ENCODE measurements around the gene CHCHD6.

CHCHD6 gene

DNA sequence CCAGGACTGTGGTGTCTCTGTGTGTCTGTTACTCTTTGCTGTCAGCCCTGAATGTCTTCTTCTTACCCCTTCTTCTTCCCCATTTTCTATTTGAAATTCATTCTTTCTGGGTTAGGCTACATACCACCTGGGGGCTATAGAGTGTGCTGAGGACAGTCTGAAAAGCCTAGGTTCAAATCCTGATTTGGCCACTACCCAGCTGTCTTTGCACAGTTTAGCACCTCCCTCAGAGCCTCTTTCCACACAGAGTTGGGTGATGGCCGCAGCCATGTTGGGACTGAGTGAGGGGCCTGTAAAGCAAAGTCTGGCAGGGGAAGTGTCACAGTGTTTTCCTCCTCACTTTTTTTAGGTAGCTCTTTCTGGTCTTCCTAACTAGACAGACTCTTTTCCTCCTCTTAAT lies 113.7 kb downstream of the CHCHD6 start:
- DNase-seq (ENCODE audit: low read depth in 2 of 2, low spot score in 1 of 2), result no peak

DNA sequence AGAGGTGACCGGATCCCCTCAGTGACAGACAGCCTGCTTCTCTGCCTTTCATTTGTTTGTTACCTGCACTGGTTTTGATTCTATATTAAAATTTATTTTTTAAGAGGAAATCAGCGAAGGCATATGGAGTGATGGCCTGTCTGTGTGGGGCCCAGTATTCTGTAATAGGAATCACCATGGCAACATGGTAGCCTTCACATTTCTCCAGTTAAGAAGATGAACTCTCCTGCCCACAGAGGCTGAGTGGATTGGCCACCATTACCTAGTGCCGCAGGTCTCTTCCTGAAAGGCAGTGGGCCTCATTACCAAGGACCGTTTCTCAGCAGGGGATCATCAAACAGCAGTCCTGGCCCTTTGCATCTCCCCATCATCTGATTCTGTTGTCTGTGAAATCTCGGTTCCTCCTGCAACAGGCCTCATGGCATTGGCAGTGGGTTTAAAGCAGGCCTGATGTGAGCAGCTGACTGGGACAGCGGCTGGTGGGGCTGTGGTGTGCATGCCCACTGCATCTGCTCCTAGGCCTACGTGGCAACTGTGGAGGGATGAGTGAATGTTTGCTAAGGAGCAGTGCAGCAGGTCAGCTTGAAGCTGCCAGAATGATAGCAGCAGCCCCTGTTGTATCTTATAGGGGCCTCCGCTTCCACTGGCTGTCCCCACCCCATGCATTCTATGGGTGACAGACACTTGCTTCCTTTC lies 114.5 kb downstream of the CHCHD6 start:
- no peak for DNase-seq (ENCODE audit: low read depth in 2 of 2, low spot score in 1 of 2)

DNA sequence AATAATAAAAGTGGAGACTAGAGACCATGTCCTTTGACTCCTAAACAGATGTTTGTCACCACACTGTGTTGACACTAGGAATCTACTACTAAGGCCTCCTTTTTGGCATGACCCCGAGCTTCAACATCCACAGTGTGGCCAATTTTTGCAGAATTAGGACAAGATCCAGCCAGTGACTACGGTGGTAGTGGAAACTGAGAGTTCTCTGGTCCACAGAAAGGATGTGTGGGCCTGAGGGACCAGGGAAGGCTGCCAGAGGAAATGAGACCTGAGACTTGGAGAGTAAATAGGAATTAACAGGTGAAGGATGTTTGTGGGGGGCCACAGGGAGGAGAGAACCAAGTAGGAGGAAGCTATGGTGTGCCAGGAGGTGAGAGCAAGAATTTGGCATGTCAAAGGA lies 122.7 kb downstream of the CHCHD6 start:
- no peak for DNase-seq (ENCODE audit: low read depth in 2 of 2, low spot score in 1 of 2)

DNA sequence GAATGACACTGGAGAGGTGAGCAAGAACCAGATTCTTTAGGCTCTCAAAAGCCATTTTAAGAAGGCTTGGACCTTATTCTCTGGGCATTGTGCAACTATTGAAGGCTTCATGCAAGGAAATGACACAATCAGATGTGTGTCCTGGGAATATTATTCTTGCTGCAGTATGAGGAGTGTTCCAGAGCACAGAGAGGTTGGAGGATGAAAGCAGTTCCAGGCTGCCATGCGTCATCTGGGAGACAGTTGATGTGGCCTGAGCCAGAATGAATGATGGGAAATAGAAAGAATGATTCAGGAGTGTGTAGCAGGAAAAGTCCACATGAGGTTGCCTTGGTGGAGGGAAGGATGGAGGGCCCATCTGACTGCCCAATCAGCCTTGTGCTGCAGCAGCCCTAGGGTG lies 123.1 kb downstream of the CHCHD6 start:
- DNase-seq (ENCODE audit: low read depth in 2 of 2, low spot score in 1 of 2), result no peak

DNA sequence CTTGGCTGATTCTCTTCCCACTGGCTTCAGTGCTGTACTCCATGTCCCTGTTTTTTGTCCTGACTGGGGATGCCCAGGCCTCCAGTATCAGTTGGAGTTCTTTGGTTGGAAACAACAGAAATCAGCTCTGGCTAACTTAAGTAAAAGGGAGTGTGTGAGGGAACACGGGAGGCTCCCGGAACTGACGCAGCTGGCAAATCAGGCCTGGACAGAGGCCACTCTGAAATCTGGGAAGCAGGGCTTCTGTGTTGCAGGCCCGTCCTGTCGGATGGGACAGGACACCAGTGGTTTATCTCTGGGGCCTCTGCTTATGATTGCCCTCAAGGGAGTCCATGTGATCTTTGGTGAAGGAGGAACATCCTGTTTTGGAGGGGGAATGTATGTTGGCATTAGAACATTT lies 124.3 kb downstream of the CHCHD6 start:
- no peak for DNase-seq (ENCODE audit: low read depth in 2 of 2, low spot score in 1 of 2)

DNA sequence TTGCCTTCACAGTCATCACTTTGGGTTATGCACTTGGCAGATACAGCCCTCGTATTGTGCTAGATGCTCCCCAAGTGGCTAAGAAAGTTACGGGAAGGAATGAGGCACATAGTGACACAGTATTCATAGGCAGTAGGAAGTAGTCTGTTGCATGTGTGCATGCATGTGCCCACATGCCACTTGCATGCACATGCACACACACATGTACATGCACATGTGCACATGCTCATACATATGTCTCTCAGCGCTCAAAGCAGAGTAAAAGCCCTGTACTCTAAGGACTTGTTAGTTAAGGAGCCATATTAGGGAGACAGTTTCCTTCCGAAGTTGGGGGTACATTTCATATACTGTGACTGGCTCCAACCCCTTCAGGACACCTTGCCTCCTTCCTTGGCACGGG lies 128.9 kb downstream of the CHCHD6 start:
- DNase-seq (ENCODE audit: low read depth in 2 of 2, low spot score in 1 of 2), result no peak

DNA sequence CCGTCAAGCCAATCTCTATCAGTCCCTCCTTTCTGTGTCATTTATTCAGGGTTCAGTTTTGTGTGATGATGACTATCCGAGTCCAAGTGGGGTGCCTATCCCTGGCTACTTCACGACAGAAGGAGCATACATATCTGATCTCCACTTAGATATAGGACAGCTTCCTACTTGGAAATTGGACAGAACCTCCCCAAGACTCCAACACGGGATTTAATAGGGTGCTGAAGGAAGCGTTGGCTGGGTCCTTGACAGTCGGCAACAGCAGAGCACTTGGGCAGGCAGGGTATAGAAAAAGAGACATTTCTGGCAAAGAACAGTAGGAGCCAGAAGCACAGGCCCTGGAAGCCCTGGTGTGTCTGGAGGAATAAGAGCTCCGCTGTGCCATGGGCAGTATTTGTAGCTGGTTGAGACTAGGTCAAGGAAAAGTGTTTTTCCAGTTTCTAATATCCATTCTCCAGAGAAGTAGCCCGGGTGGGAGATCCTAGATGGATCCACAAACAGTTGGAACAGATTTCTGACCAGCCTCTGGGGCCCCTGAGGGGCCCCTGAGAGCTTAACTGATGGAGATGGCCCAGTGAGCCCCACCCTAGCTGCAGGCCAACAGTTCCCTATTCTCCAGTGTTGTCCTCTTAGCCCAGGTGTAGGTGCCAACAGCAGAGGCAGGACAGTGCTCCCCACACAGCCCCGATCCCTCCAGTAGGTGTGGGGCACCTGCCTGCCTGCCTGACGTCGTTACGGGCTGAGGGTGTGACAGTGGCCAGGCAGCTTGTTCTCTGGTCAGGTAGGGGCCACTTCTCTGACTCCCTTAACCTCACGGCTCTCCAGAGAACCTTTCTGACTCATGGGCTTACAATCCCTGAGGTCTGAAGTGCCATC lies 130.8 kb downstream of the CHCHD6 start:
- no peak for DNase-seq (ENCODE audit: low read depth in 2 of 2, low spot score in 1 of 2)

DNA sequence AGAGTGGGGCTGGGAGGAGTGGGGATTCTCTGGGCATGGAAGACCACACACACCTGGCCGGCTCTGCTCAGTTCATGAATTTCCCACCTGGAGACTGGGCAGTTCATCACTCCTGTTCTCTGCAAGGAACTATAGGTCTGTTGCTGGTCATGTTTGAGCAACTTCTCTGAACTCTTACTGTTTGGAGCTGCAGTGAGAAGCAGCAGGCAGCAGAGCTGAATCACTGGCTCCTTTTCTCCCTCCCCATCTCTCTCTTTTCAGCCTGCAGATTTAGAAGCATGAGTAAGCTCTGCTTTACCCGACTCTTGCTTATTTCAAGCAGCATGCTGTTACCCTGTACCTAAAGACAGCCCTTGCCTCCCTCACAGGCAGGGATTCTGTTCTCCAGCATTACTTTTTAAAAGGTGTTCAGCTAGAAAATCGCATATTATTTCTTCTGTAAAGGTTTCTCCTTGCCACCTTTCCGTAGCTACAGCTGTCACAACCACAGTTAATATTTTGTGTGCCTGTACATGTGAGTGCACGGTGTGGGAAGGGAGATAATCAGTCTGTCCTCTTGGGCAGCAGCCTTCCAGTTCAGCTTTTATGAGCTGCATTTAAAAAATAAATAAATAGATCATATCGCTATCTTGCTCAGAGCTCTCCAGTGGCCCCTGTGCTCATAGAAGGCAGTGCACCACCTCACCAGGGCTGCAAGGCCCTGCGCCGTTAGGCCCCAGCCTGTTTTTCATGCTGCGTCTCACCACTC lies 131.6 kb downstream of the CHCHD6 start:
- no peak for DNase-seq (ENCODE audit: low read depth in 2 of 2, low spot score in 1 of 2)

DNA sequence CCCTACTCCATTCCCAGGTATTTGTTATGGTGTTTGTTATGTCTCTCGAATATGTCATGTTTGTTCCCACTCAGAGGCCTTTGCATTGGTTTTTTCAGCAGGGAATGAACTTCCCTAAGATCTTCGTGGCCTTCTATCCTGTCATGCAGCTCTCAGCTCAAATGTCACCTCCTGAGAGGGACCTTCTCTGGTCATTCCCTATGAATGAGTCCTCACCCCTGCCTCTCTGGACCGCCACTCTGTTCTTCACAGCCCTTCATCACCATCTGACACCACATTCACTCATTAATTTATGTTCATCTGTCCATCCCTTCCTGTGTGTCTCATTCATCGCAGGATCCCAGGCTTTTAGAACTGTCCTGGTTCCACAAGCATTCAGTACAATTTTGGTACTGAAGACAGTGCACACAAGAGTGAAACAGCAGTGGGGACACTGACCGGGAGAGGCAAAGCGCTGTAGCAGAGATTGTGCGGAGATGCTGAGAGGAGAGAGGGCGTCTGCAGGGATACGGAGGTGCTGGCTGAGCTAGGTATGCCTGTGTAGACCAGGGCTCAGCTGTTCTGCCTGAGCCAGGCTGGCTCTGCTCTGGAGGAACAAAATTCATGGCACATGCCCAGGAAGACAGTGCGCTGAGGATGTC lies 132.3 kb downstream of the CHCHD6 start:
- no peak for DNase-seq (ENCODE audit: low read depth in 2 of 2, low spot score in 1 of 2)

DNA sequence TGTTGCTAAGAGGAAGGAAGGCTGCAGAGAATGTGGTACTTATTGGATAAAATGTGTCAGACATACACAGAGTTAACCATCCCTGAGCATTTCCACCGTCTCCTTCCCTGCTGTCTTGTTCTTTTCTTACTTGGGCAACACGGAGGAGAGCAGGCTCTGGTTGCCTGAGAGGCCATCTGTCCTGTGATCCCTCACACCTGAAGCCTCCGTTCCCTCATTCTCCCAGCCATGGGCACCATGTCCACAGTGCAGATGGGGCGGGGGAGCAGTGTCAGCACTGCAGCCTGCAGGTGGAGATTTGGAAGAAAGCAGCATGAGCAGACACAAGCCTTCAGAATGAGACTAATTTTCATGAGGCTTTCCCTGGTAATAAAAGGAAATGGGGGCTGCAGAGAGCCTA lies 133.7 kb downstream of the CHCHD6 start:
- DNase-seq (ENCODE audit: low read depth in 2 of 2, low spot score in 1 of 2), result no peak

DNA sequence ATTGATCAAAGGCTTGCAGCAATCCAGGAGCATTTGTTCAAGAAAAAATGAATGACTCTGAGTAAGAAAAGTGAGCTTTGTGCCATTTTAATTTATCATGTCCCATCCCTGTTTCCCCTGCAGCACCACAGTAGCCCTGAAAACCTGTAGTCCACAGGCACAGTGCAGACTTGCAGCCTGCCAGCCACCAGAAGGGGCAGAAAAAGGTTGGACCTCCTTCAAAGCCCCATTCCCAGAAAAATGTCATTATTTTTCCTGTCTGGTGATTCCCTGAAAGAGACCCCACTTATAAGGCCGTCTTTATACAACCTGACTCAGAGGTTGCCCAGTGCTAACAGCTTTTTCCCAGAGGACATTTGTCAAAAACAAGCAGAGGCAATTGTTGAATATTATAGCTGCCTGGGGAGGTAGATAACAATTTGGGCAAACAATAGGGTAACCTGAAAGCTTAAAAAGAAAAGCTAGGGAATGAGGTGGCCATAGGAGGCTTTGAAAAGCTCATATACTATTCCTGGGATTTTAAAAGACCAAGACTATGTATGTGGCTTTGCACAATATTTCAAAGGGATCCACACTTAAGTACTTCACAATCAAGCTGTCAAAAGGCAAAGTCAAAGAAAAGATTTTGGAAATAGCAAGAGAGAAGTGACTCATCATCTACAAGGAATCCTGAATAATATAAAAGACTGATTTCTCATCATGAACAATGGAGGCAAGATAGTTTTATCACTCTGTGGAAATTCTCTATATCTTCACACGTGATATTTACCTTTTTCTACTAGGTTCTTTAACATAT lies 142.1 kb downstream of the CHCHD6 start:
- DNase-seq (ENCODE audit: low read depth in 2 of 2, low spot score in 1 of 2), result no peak

DNA sequence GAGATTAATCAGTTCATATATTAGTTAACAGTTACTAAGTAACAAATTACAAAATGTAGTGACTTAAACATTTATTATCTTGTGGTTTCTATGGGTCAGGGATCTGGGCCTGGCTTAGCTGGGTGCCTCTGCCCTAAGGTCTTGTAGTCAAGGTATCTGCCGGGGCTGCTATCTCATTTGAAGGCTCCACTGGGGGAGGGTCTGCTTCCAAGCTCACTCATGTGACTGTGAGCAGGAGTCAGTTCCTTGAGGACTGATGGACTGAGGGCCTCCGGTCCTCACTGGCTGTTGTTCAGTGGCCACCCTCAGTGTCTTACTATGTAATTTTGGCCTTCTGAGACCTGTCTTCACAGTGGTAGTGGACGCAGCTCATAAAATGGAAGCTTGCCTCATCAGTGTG lies 143.0 kb downstream of the CHCHD6 start:
- no peak for DNase-seq (ENCODE audit: low read depth in 2 of 2, low spot score in 1 of 2)

DNA sequence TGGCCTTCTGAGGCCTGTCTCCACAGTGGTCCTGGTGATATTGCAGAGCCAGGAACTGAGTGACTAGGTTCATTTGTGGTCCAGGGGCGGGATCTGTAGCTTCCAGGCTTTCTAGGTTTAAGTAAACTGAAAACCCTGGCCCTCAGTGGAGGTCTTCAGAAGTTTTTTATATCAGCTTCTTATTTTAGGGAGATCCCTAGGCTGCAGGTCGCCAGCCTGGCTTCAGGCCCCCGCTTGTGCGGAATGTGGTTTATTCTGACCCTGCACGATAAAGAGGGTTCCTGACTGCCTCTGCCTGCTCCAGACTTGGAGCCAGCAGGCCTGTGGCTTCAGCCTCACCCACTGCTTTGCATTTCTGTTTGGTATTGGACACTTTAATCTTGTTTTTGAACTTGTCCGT lies 145.0 kb downstream of the CHCHD6 start:
- DNase-seq (ENCODE audit: low read depth in 2 of 2, low spot score in 1 of 2), result no peak

DNA sequence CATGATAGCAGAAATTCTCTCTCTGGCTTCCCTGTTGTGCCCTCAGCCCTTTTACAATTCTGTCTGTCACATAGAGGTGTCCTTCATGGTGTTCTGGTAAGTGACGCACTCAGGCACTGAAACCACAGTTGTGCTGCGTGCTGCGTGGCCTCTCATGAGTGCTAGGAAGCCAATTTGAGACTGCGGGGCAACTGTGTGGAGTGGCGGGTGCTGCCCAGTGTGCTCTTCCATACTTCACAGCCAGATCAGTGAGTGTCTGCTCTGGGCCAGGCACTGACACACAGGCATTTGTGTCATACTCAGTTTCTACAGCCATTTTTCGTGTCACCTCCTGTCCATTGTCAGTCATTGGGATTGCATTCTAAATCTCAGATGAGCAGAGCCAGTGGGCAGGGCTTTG lies 145.7 kb downstream of the CHCHD6 start:
- DNase-seq (ENCODE audit: low read depth in 2 of 2, low spot score in 1 of 2), result no peak

DNA sequence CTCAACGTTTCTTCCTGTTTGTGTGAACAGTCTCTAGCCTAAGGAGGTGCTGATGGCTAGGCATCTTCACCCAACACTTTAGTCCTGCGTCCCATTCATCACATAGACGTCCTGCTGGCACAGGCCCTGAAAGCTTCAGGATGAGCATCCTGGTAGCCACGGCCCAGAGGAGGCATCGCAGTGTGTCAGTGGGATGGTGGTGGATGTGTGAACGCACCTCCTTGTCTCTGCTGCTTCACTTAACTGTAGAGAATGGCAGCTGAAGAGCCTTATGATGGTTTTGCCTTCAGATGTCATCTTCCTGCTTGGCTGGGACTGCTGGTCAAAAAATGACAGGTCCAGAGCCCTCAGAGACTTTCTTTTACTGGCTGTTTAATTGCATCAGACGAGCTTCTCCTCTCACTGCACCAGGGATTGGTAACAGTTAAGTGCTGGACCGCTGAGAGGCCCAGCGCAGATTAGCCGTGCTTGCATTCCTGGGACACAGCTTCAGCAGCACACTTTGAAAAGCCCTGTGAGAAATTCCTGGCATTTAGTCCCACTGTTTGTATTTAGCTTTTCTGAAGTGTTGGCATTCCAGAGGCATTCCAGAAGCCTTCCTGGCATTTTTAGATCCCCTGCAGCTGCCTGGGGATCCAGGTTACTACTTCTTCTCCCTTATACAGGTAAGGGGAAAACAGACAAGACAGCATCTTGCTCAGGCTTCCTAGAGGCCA lies 146.5 kb downstream of the CHCHD6 start:
- no peak for DNase-seq (ENCODE audit: low read depth in 2 of 2, low spot score in 1 of 2)

DNA sequence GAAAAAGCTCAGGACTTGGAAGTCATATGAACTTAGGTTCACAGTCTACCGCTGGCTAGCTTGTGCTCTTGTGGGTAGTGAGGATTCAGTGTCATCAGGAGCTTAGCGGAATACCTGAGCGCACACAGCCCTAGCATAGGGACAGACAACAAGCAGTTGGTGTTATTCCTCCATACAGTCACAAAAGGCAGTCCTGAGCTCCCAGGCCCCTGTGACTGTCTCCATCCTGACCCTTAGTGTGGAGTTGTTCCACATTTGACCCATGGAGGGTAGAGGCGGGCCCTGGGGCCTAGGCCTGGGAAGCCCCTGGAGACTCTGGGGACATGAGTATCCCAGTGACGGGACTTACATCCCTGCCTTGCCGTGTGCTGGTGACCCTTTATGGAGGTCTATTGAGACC lies 147.3 kb downstream of the CHCHD6 start:
- DNase-seq (ENCODE audit: low read depth in 2 of 2, low spot score in 1 of 2), result no peak

DNA sequence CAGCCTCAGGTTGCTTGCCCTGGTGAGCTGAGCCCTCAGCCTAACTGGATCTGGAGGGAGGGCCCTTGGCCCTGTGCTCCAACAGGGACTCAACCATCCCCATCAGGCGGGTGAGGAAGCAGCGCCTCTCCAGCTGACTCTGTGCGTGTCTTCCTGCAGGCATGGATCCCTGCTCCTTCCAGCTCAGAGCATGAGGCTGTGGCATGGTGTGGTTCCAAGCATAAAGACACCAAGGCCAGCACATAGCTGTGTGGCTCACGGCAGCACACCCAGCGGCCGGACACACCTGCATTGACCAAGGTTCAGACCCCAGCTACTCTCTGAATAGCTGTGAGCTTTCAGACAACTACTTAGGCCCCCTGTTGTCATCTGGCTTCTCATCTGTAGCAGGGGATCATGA lies 147.9 kb downstream of the CHCHD6 start:
- no peak for DNase-seq (ENCODE audit: low read depth in 2 of 2, low spot score in 1 of 2)

DNA sequence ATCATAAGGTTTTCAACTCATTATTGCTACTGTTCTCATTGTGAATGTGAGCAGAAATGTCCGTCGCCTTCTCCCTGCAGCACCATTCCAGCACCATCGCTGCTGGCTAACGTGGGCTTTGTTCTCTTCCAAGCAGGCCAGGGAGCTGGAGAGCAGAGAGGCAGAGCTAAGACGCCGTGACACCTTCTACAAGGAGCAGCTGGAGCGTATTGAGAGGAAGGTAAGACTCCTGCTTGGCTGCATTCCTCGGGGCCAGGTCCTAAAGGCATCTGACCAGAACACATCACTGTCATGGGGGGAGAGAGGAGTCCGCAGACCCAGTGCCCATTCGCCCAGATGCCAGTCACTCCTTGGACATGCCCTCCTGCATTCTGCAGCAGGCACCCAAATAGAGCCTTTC lies 148.5 kb downstream of the CHCHD6 start:
- DNase-seq (ENCODE audit: low read depth in 2 of 2, low spot score in 1 of 2), result no peak

DNA sequence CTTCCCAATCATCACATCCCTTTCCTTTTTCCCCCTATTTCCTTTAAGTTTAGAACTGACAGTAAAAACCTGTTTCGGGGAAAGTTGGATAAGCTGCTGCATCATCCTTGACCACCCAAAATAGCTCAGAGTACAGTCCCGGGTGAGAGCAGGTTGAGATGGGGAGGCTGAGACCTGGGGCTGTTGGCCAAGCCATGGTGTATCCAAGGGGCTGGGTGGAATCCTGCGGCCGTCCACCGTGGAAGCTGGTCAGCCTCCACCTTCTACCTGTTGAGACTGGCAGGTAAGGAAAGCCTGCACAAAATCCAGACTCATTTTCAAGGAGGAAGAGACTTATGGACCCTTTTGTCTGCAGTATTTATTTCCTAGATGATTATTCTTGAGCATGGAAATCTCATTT lies 150.6 kb downstream of the CHCHD6 start:
- DNase-seq (ENCODE audit: low read depth in 2 of 2, low spot score in 1 of 2), result no peak

DNA sequence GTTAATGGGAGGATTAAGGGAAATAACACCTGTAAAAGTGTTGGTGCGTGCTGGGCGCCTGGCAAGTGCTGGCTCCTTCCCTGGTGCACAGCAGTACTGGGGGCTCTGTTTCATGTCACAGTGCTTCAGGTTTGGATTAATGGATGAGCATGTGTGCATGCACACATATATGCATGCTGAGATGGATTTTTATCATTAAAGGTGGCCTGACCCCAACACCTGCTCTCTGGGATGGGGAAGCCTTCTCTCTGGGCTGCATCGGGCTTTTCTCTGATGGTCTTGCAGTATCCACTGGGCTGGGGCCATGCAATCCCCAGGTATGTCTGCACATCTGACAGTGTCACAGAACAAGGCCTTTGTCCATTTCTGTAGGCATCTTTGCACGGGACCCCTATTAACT lies 151.3 kb downstream of the CHCHD6 start:
- no peak for DNase-seq (ENCODE audit: low read depth in 2 of 2, low spot score in 1 of 2)
